ENCODE data around the gene CAMP.
"Not testable (repeated sequence)": the region's sequence is repeated elsewhere in the genome, so short reads cannot be mapped to it uniquely, and the experiment has no call there.

Gene CAMP

GRCh38 chr3:48194446-48195071 is 28.7 kb upstream of the CAMP start:
- H3K4me1 Mint-ChIP-seq (ENCODE audit: low read depth in 2 of 2): no peaks in the 10 kb centered on the region
- H3K27ac Mint-ChIP-seq: no peak overlapping the region
- no peak overlapping the region for H3K4me3 Mint-ChIP-seq
- H3K36me3 Mint-ChIP-seq (ENCODE audit: insufficient read depth): no peaks in the 10 kb centered on the region
- H3K9me3 Mint-ChIP-seq: no peaks in the 10 kb centered on the region
- ATAC-seq (replicated peaks): no peak
- H3K27me3 Mint-ChIP-seq: peaks cover 0 to 31% of the 10 kb centered on the region in 2 donors
- no peak for DNase-seq

- Mint-ChIP-seq H3K4me3 (no peak overlapping the region), H3K36me3 (ENCODE audit: insufficient read depth) (no peaks in the 10 kb centered on the region), H3K27ac (no peak overlapping the region), H3K27me3 (peaks cover 0 to 42% of the 10 kb centered on the region in 2 donors), H3K9me3 (no peaks in the 10 kb centered on the region), H3K4me1 (ENCODE audit: low read depth in 2 of 2) (no peaks in the 10 kb centered on the region)
- DNase-seq: no peak
- ATAC-seq (replicated peaks): no peak
Observed at GRCh38 chr3:48196611-48197010, 26.7 kb upstream of the CAMP start.

DNA sequence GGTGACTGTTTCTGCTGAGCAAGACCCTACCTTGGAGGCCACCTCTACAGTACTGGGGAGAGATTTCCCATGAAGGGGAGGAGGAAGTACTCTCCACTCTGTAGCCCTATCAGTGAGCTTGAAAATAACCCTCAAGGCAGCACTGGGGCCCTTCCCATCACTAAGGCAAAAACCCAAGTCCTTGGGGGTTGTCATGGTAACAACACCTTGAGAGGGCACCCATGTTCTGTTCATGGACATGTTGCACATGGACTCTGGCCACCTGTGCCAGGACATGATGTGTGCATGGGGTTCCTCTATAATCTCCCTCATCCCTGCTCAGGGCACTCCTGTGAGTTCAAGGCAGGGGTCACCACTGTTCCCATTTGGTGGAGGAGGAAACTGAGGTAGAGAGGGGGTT is 24.2 kb upstream of the CAMP start:
- H3K27me3 Mint-ChIP-seq: peaks cover 0 to 37% of the 10 kb centered on the region in 2 donors
- no peaks in the 10 kb centered on the region for H3K4me1 Mint-ChIP-seq (ENCODE audit: low read depth in 2 of 2)
- no peaks in the 10 kb centered on the region for H3K36me3 Mint-ChIP-seq (ENCODE audit: insufficient read depth)
- no peak overlapping the region for H3K27ac Mint-ChIP-seq
- no peak for ATAC-seq (replicated peaks)
- DNase-seq: no peak
- no peak overlapping the region for H3K4me3 Mint-ChIP-seq
- no peaks in the 10 kb centered on the region for H3K9me3 Mint-ChIP-seq

DNA sequence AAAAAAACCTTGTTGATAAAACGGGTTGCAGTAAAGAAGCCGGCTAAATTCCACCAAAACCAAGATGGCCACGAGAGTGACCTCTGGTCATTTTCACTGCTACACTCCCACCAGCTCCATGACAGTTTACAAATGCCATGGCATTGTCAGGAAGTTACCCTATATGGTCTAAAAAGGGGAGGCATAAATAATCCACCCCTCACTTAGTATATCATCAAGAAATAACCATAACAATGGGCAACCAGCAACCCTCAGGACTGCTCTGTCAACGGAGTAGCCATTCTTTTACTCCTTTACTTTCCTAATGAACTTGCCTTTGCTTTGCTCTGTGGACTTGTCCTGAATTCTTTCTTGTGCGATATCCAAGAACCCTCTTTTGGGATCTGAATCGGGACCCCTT is 20.7 kb upstream of the CAMP start:
- ATAC-seq (replicated peaks) (no peak), DNase-seq (no peak)
- Mint-ChIP-seq H3K4me3 (no peak overlapping the region), H3K4me1 (ENCODE audit: low read depth in 2 of 2) (no peaks in the 10 kb centered on the region), H3K27me3 (peaks cover 0 to 15% of the 10 kb centered on the region in 2 donors), H3K36me3 (ENCODE audit: insufficient read depth) (no peaks in the 10 kb centered on the region), H3K27ac (no peak overlapping the region), H3K9me3 (no peaks in the 10 kb centered on the region)

DNA sequence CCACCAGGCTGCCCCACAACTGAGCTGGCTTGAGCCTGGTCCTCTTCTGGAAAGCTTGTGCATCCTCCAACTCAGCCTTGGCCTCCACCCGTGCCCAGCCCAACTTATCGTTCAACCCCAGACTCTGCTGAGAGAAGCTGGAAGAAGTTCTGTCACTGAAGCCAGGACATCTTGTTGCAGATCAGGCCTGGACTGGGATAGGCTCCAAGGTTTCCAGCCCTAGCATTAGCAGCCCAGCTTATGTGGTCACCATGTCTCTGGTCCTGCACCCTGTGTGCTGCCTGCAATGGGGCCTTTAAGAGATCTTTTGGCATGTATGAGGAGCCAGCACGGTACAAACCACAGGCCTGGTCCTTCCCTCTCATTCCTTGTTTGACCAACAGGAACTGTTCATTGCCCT is 15.2 kb upstream of the CAMP start:
- DNase-seq (no peak), ATAC-seq (replicated peaks) (no peak)
- Mint-ChIP-seq H3K36me3 (ENCODE audit: insufficient read depth) (peaks cover 3% of the 10 kb centered on the region), H3K27ac (no peak overlapping the region), H3K4me1 (ENCODE audit: low read depth in 2 of 2) (peaks cover 0 to 3% of the 10 kb centered on the region in 2 donors), H3K27me3 (no peaks in the 10 kb centered on the region), H3K9me3 (no peaks in the 10 kb centered on the region), H3K4me3 (no peak overlapping the region)

GRCh38 chr3:48209445-48209844 is 13.8 kb upstream of the CAMP start:
- ATAC-seq (replicated peaks): no peak
- H3K9me3 Mint-ChIP-seq: no peaks in the 10 kb centered on the region
- no peak overlapping the region for H3K27ac Mint-ChIP-seq
- H3K27me3 Mint-ChIP-seq: no peaks in the 10 kb centered on the region
- DNase-seq: no peak
- peaks cover 3% of the 10 kb centered on the region for H3K36me3 Mint-ChIP-seq (ENCODE audit: insufficient read depth)
- H3K4me3 Mint-ChIP-seq: no peak overlapping the region
- peaks cover 0 to 3% of the 10 kb centered on the region in 2 donors for H3K4me1 Mint-ChIP-seq (ENCODE audit: low read depth in 2 of 2)

DNA sequence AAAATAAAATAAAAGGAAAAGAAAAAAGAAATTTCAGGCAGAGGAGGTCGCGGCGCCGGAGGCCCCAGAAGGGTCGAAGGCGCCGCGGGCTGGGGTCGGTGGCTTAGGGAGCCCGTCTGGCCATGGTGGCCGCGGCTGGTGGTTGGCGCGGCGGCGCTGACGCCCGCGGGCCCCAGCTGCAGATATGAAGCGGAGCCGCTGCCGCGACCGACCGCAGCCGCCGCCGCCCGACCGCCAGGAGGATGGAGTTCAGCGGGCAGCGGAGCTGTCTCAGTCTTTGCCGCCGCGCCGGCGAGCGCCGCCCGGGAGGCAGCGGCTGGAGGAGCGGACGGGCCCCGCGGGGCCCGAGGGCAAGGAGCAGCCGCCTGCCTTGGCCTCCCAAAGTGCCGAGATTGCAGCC is 12.8 kb upstream of the CAMP start:
- not testable (repeated sequence) for H3K27ac Mint-ChIP-seq; DNase-seq; H3K36me3 Mint-ChIP-seq (ENCODE audit: insufficient read depth); H3K4me1 Mint-ChIP-seq (ENCODE audit: low read depth in 2 of 2); H3K27me3 Mint-ChIP-seq; H3K9me3 Mint-ChIP-seq; ATAC-seq (replicated peaks)
- peak overlapping the region in 1 of 2 donors; percentile 25 for H3K4me3 Mint-ChIP-seq

GRCh38 chr3:48211776-48212175 is 11.5 kb upstream of the CAMP start:
- H3K27me3 Mint-ChIP-seq; H3K9me3 Mint-ChIP-seq; ATAC-seq (replicated peaks); H3K27ac Mint-ChIP-seq; H3K36me3 Mint-ChIP-seq (ENCODE audit: insufficient read depth); DNase-seq; H3K4me3 Mint-ChIP-seq; H3K4me1 Mint-ChIP-seq (ENCODE audit: low read depth in 2 of 2): not testable (repeated sequence)

- ATAC-seq (replicated peaks) (no peak), DNase-seq (no peak)
- Mint-ChIP-seq H3K4me3 (no peak overlapping the region), H3K27ac (no peak overlapping the region), H3K36me3 (ENCODE audit: insufficient read depth) (peaks cover 3% of the 10 kb centered on the region), H3K9me3 (no peaks in the 10 kb centered on the region), H3K4me1 (ENCODE audit: low read depth in 2 of 2) (peaks cover 0 to 3% of the 10 kb centered on the region in 2 donors), H3K27me3 (no peaks in the 10 kb centered on the region)
Observed at GRCh38 chr3:48214225-48214624, 9.1 kb upstream of the CAMP start.

GRCh38 chr3:48215019-48215418 is 8.3 kb upstream of the CAMP start:
- H3K9me3 Mint-ChIP-seq: no peaks in the 10 kb centered on the region

DNA sequence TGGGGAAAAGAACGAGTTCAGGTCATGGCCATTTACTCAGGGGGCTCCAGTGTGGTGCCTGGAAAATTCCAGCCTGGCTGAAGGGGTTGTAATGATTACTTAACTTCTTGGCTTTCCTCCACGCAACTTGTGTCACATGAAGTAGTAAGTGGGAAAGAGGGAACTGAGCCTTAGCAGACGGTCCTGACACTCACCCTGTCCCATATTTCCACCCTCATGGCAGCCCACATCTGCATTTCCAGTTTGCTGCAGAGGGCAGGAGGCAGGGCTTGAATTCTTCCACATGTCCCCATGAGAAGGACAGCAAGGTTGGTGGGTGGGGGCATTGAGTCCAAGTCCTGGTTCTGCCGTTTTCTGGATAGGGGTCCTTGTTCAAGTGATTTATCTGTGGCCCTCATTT is 7.8 kb upstream of the CAMP start:
- ATAC-seq (replicated peaks): no peak
- H3K4me1 Mint-ChIP-seq (ENCODE audit: low read depth in 2 of 2): no peaks in the 10 kb centered on the region
- no peak for DNase-seq

More at GRCh38 chr3:48215019-48215418, 8.3 kb upstream of the CAMP start:
- Mint-ChIP-seq H3K27ac (no peak overlapping the region), H3K36me3 (ENCODE audit: insufficient read depth) (peaks cover 1% of the 10 kb centered on the region), H3K4me3 (no peak overlapping the region), H3K4me1 (ENCODE audit: low read depth in 2 of 2) (peaks cover 0 to 1% of the 10 kb centered on the region in 2 donors), H3K27me3 (no peaks in the 10 kb centered on the region)
- no peak for DNase-seq
- no peak for ATAC-seq (replicated peaks)

GRCh38 chr3:48215876-48216275 is 7.4 kb upstream of the CAMP start:
- Mint-ChIP-seq H3K27ac (no peak overlapping the region), H3K4me1 (ENCODE audit: low read depth in 2 of 2) (no peaks in the 10 kb centered on the region), H3K4me3 (no peak overlapping the region), H3K27me3 (no peaks in the 10 kb centered on the region), H3K36me3 (ENCODE audit: insufficient read depth) (no peaks in the 10 kb centered on the region), H3K9me3 (no peaks in the 10 kb centered on the region)
- DNase-seq: no peak
- ATAC-seq (replicated peaks): no peak

More for the DNA sequence above, 7.8 kb upstream of the CAMP start:
- Mint-ChIP-seq H3K4me3 (no peak overlapping the region), H3K27ac (no peak overlapping the region), H3K9me3 (no peaks in the 10 kb centered on the region), H3K27me3 (no peaks in the 10 kb centered on the region), H3K36me3 (ENCODE audit: insufficient read depth) (no peaks in the 10 kb centered on the region)

GRCh38 chr3:48217449-48217848 is 5.8 kb upstream of the CAMP start:
- H3K27me3 Mint-ChIP-seq: no peaks in the 10 kb centered on the region
- no peak overlapping the region for H3K27ac Mint-ChIP-seq
- H3K36me3 Mint-ChIP-seq (ENCODE audit: insufficient read depth): no peaks in the 10 kb centered on the region
- H3K4me1 Mint-ChIP-seq (ENCODE audit: low read depth in 2 of 2): no peaks in the 10 kb centered on the region
- ATAC-seq (replicated peaks) (no peak), DNase-seq (no peak)
- H3K4me3 Mint-ChIP-seq: no peak overlapping the region
- H3K9me3 Mint-ChIP-seq: no peaks in the 10 kb centered on the region

DNA sequence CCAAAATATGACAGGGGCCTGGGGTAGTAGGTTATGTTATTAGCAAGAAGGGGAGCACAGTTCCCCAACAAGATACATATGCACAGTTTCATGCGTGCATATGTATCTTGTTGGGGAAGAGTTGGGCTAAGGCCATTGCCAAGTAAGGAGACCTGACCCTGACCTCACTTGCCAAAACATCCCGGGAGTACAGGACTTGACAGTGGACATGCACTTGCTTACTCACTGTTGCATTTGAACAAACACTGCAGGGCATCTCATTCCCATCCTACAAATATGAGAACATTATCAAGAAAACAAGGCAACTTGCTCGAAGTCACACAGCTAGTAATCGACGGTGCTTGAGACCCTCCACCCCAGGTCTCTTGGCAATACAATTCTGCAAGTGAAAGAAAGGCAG is 4.8 kb upstream of the CAMP start:
- Mint-ChIP-seq H3K4me1 (ENCODE audit: low read depth in 2 of 2) (no peaks in the 10 kb centered on the region), H3K36me3 (ENCODE audit: insufficient read depth) (no peaks in the 10 kb centered on the region), H3K4me3 (no peak overlapping the region)

GRCh38 chr3:48219543-48219942 is 3.8 kb upstream of the CAMP start:
- no peaks in the 10 kb centered on the region for H3K9me3 Mint-ChIP-seq
- H3K27me3 Mint-ChIP-seq: peaks cover 0 to 11% of the 10 kb centered on the region in 2 donors
- DNase-seq (no peak), ATAC-seq (replicated peaks) (no peak)
- H3K27ac Mint-ChIP-seq: no peak overlapping the region
- H3K4me1 Mint-ChIP-seq (ENCODE audit: low read depth in 2 of 2): peaks cover 0 to 3% of the 10 kb centered on the region in 2 donors
- no peak overlapping the region for H3K4me3 Mint-ChIP-seq
- no peaks in the 10 kb centered on the region for H3K36me3 Mint-ChIP-seq (ENCODE audit: insufficient read depth)

More for the DNA sequence above, 4.8 kb upstream of the CAMP start:
- Mint-ChIP-seq H3K27ac (no peak overlapping the region), H3K9me3 (no peaks in the 10 kb centered on the region), H3K27me3 (peaks cover 0 to under 1% of the 10 kb centered on the region in 2 donors)
- no peak for DNase-seq
- no peak for ATAC-seq (replicated peaks)
